SK-MEL-5 (cell line): ENCODE data around the gene SERPING1. TPM values are rescaled to one million over a fixed set of nuclear protein-coding genes. Genes with fewer than 3 reads are reported as not detected.
A peak's percentile ranks its signal among the peaks of the same experiment; 100 is the strongest.

Experiments
- DNase-seq: peaks from one replicate; pipeline ENCODE4 v3.0.0-alpha.2; 2016; ENCODE audit warnings: low read depth, low spot score
- in situ Hi-C: cut with HindIII; loops from 2 replicates; pipeline ENCODE4 v1.10.0; 2016; ENCODE audit warnings: low sequenced_read_pairs, high pct_unique_total_duplicates, low pct_unique_long_range_greater_than_20kb
- polyA plus RNA-seq, 2 experiments: library from polyadenylated mRNA; depleted of rRNA; stranded (reverse); fragments of >200 nt; gene quantifications; 2 replicates each; pipeline ENCODE4 v1.2.3, GENCODE V29; 2015
- total RNA-seq: library from RNA; depleted of rRNA; stranded (reverse); fragments of >200 nt; shearing (Covaris generic); gene quantifications from 2 replicates; pipeline ENCODE4 v1.2.3, GENCODE V29; 2014; rRNA removed

The SERPING1 gene
- total RNA-seq: not detected in 2 replicates
- 0.23 TPM in 1 of 2 replicates, not detected in the other for polyA plus RNA-seq (2015; cell fraction: cytosol; rRNA removed)
- polyA plus RNA-seq (2015; cell fraction: nucleus; rRNA removed): not detected in 2 replicates

GRCh38 chr11:57597461-57597915 is at the start of gene SERPING1:
SERPING1 (plus strand) TSS chr11:57597685; CDS start chr11:57598271, 586 bp downstream.
- in situ Hi-C loops: no loop called here
- DNase-seq: no peak

- no peak for DNase-seq
- in situ Hi-C loops: no loop called here
These were observed 49.6 kb upstream of the SERPING1 start for GRCh38 chr11:57547854-57548377.

- no peak for DNase-seq
- in situ Hi-C loops: no loop called here
These were observed 47.5 kb upstream of the SERPING1 start for GRCh38 chr11:57549983-57550382.

- in situ Hi-C loops: no loop called here
- DNase-seq: no peak
These were observed 45.5 kb upstream of the SERPING1 start for GRCh38 chr11:57551941-57552340.

DNA sequence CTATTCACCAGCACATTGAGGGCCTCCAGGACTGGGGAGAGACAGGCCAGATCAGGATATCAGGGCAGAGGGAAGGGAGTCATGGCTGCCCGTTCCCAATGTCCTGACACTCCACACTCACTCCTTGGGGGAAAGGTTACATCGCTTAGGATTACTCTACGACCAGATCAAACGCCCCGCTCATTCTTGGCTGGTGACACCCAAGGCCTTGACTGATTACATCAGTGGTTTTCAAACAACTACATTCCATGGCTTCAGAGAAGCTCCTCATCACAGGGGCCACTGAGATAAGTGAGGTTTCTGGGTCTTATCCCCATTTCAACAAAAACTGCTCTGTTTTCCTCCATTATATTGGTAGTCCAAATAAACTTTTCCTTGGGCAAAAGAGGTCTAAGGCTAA is 45.0 kb upstream of the SERPING1 start:
- in situ Hi-C loops: no loop called here
- no peak for DNase-seq

DNA sequence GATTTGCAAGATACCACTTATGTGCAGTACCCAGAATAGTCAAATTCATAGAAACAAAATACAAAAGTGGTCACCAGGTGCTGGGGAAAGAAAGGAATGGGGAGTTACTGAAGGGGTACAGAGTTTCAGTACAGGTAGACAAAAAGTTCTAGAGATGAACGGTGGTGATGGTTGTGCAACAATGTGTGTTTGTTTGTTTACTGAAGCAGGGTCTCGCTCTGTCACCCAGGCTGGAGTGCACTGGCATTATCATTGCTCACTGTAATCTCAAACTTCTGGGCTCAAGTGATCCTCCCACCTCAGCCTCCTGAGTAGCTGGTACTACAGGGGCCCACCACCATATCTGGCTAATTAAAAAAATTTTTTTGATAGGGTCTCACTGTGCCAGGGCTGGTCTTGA is 42.1 kb upstream of the SERPING1 start:
- no peak for DNase-seq
- in situ Hi-C loops: no loop called here

GRCh38 chr11:57556041-57556440 is 41.4 kb upstream of the SERPING1 start:
- no peak for DNase-seq

GRCh38 chr11:57560146-57560545 is 37.3 kb upstream of the SERPING1 start:
- no peak for DNase-seq
- in situ Hi-C loops: no loop called here

More at GRCh38 chr11:57556041-57556440, 41.4 kb upstream of the SERPING1 start:
- in situ Hi-C loops: no loop called here

DNA sequence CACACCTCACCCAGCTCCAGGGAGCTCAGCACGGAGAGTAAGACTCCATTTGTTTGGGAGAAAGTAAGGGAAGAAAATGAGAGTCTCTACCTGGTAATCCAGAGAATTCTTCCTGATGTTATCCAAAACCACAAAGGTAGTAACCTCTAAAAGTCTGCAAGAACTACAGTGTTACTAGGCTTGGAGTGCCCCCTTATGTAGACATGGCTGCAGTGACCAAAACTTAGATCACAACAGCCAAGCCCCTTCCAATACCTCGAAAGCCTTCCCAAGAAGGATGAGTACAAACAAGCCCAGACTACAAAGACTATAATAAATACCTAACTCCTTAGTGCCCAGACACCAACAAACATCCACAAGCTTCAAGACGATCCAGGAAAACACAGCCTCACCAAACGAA is 34.9 kb upstream of the SERPING1 start:
- DNase-seq: no peak
- in situ Hi-C loops: no loop called here

DNA sequence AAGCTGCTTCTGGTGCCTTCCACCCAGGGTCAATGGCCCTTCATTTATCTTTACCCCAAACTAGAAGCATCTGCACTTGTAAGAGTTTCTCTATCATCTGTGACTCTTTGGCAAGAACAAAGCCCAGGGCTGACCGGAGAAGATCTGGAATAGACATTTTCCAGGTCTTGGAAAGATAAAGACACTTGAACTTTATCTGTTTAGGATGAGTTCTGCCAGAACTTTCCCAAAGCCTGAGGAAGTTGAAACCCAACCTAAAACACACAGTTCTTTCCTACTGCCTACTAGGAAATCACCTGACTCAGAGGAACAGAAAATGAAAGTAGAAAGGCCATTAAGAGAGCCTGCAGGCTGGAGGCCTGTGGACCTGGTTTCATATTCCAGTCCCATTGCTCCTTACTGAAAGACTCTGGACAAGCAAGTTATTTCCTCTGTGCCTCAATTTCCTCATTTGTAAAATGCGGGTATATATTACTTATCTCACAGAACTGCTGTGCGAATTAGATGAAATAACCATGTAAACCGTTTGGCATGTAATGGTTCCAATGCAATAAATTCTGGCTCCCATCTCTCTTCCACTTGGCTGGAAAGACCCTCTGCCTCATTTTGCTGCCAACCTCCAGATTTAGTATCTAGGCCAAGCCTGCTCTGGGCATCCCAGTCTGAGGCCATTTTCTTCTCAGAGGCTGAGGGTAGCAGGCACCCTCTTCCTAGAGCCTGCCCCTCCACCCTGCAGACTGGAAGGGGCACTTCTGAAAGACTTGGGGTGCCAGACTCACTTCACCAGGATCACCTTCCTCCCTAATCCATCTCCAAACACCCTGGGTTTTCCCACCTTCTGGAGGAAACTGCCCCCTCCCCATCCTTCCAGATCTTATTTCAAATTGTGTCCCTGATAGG is 31.2 kb upstream of the SERPING1 start:
- in situ Hi-C loops: no loop called here

DNA sequence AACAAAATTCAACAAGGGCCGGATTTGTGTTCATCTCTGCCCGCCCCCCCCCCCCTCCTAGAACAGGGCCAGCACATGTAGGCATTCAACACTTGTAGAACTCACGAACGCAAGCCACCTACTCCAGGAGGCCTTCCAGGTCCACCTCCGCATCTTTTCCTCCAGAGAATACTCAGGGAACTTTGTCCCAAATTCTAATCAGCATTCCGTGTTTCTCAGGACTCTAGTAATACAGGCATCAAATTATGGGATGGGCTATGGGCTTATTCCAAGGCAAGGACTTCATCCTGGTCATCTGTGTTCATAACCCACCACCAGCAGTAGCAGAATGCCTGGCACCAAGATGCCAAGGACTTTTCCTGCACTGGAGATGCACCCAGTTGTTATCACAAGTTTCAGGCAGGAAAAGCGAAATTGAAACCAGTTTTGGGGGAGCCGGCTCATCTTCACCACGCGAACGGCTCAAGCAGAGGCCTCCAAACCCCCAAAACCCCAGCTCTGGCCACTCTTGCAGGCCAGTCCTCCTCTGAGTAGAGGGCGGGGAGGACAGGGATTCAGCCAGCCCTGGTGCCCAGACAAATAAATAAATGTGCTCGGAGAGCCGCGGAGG is 30.5 kb upstream of the SERPING1 start:
- DNase-seq: no peak
- in situ Hi-C loops: no loop called here

More for the DNA sequence above, 31.2 kb upstream of the SERPING1 start:
- DNase-seq: peak; percentile 14

GRCh38 chr11:57567515-57568329 is 29.8 kb upstream of the SERPING1 start, which contains the start of gene UBE2L6:
UBE2L6 (minus strand) TSS chr11:57567672; CDS start chr11:57567611, 61 bp downstream.
- in situ Hi-C loops: no loop called here
- no peak for DNase-seq

DNA sequence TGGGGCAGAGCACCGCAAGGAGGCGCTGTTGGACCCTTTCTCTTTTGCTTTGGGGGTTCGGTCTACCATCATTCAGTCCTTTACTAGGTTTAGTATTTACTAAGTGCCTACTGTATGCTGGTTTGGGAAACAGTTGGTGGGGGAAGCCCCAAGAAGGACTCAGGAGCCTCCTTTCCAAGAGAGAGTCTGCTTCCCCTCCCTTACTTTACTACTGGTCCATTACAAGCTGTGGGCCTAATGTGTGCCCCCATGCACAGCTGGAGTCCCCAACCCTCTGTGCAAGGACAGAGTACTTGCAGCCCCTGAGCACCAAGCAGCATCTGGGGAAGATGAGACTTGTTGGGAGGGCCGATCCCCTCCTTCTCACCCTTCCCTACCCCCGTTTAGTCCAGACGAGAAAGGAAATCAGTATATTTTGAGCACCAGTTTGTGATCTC is 29.1 kb upstream of the SERPING1 start:
- in situ Hi-C loops: no loop called here
- DNase-seq: peak; percentile 71

DNA sequence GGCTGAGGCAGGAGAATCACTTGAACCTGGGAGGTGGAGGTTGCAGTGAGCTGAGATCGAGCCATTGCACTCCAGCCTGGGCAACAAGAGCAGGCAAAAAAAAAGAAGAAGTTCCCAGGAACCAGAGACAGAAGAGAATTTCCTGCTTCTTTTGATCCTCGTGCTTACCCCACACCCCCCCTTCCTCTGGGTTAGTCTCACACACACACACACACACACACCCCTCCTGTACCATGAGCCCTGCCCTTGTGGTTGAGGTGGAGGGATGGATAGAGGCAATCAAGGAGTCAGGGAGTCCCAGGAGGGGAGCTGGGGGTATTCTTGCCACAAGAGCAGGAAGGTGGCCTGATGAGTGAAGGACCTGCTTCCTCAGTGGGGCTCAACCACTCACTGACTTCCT is 25.9 kb upstream of the SERPING1 start:
- no peak for DNase-seq
- in situ Hi-C loops: no loop called here

DNA sequence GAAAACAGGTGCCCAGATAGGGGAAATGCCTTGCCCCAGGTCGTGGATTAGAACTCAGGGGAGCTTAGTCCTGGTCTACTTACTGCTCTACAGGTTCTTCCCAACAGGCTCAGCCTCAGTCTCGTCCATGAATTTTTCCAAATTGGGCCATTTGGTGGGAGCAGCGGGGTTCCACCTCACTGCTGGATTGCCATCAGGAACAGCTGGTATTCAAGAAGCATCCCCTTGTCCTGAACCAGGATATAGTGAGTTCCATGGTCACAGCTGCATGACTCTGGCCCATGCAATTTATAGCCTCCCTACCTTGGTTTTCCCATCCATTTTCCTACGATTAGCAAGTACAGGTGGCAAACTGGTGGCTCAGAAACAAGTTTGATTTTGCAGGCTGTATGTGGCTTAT is 23.4 kb upstream of the SERPING1 start:
- in situ Hi-C loops: no loop called here
- no peak for DNase-seq

- in situ Hi-C loops: no loop called here
- DNase-seq: no peak
These were observed 13.1 kb upstream of the SERPING1 start for GRCh38 chr11:57584341-57584740.

DNA sequence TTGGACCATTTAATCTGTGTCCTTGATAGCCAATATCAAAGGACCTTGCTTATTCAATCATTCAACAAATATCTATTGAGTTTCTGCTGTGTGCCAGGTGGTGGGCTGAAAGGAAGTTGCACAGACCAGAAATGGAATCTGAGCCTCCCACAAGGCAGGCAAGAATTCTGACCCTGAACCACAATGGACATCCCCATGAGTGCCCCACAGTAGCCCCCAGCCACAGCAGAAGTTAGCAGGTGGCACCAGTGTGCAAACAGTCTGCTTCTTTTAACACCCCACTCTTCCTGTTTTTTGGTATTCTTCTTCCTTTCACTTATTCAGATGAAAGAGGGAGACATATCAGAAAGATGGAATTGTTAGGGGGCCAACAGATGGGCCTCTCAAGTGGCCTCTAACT is 12.2 kb upstream of the SERPING1 start:
- in situ Hi-C loops: no loop called here
- no peak for DNase-seq
